KOPT-K1 (cell line): Measurements from ENCODE around the gene TAAR6.

Source experiments
- H3K27ac ChIP-seq: fragments of 200-600 bp; sonication (generic); 2 replicates; pipeline ENCODE4 v1.5.1; 2016; ENCODE audit warnings: antibody characterized with exemption, mild to moderate bottlenecking, low read depth, low read length; ENCODE audit not compliant: poor library complexity, severe bottlenecking
- H3K36me3 ChIP-seq: fragments of 200-600 bp; sonication (generic); 2 replicates; pipeline ENCODE4 v1.5.1; 2017; ENCODE audit warnings: antibody characterized with exemption, mild to moderate bottlenecking, low read length, moderate library complexity; ENCODE audit not compliant: insufficient read depth
- H3K9me3 ChIP-seq: fragments of 200-600 bp; sonication (generic); 2 replicates; pipeline ENCODE4 v1.5.1; 2017; ENCODE audit warnings: antibody characterized with exemption, low read length, mild to moderate bottlenecking; ENCODE audit not compliant: insufficient read depth, poor library complexity, severe bottlenecking

Gene TAAR6

DNA sequence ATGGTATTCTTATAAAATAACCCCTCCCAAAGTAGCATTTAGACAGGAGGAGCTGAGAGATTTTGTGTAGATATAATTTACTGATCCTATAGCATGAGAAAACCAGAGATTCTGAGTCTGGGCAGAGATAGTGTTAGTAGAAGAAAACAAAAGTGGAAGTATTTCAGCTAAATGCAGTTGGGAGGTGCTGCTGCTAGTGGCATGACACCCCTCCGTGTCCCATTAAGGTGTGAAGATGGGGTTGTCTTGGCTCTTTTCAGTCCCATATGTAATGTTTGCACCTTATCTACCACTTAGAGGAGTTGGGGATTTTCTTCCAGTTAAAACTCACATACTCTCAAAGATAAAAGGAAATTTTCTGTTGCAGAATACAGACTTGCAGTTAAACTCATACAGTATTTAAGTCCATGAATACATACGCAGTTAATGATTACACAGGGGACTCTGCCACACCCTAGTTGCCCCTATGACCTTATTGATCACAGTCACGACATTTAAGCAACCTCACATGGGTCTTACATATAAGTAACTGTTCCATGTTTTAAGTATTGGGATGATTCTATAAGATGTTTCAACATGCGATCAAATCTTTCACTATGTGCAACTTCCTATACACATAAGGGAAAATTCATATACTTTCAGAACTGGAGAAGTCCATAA, 42.5 kb downstream of the TAAR6 start:
- H3K36me3 ChIP-seq: no peaks in the 10 kb centered on the region
- no peak overlapping the region for H3K27ac ChIP-seq
- no peaks in the 10 kb centered on the region for H3K9me3 ChIP-seq

DNA sequence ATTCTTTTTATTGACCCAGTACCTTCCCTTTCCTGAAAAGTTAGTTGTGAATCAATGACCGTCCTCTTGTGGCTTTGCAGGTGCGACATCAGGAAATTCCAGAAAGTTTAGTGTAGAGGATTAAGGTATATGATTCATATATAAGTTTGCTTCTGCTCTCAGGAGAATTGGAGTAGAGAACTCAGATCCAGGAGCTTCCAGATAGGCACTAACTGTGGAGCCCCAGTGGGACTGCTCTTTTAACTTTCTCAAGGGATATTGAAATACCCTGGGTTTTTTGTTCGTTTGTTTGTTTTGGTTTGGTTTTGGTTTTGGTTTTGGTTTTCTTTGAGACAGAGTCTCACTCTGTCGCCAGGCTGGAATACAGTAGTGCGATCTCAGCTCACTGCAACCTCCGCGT, 44.4 kb downstream of the TAAR6 start:
- H3K9me3 ChIP-seq: no peaks in the 10 kb centered on the region
- no peaks in the 10 kb centered on the region for H3K36me3 ChIP-seq
- H3K27ac ChIP-seq: no peak overlapping the region

DNA sequence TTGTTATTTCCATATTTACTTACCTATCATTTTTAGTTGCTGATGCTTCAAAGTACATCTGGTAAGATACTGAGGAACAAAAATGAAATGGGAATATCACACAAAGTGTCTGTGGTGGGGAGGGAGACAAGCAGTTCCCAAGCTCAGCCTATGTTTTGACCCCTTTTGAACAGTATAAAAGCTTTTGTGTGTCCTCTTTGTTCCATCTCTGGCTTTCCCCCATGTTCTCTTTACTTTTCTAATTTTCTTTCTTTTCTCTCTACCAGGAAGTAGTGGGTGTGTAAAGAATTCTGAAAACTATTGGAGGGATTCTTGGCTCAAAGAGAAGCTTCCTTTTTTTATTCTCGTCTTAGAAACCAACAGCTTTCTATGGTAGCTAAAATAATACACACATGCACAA, 46.6 kb downstream of the TAAR6 start:
- no peak overlapping the region for H3K27ac ChIP-seq
- no peaks in the 10 kb centered on the region for H3K36me3 ChIP-seq
- H3K9me3 ChIP-seq: no peaks in the 10 kb centered on the region
